Fibroblast of skin of abdomen (primary cell): ENCODE measurements around the gene ASPDH.

Source experiments
- DNase-seq: peaks from one replicate; pipeline ENCODE4 v3.0.0-alpha.2; 2013

Gene ASPDH

GRCh38 chr19:50494186-50495019, 19.3 kb downstream of the ASPDH start:
- no peak for DNase-seq

GRCh38 chr19:50493171-50493570, 20.5 kb downstream of the ASPDH start:
- DNase-seq = no peak

DNA sequence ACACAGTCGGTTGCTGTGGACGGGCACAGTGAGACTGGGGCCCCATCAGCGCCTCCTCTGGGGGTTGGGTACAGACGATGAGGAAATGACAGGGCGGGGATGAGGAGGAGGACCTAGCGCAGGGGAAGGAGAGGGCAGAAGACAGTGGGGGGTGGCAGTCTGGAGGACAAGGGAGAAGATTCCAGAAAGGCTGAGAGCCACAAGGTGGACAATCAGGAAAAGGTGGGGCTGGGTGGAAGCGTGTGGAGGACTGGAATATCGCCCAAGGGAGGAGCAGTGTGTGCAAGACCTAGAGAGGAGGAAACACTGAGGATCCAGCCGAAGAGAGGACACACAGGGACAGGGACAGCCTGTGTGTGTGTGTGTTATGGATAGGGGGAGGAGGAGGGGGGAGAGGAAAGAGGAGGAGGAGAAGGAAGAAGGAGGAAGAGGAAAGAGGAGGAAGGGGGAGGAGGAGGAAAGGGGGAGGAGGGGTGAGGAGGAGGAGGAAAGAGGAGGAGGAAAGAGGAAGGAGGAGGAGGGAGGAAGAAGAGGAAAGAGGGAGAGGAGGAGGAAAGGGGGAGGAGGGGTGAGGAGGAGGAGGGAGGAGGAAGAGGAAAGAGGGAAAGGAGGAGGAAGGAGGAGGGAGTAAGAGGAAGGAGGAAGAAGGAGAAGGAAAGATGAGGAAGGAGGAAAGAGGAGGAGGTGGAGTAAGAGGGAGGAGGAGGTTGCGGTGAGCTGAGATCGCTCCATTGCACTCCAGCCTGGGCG, 21.2 kb downstream of the ASPDH start:
- DNase-seq = no peak

DNA sequence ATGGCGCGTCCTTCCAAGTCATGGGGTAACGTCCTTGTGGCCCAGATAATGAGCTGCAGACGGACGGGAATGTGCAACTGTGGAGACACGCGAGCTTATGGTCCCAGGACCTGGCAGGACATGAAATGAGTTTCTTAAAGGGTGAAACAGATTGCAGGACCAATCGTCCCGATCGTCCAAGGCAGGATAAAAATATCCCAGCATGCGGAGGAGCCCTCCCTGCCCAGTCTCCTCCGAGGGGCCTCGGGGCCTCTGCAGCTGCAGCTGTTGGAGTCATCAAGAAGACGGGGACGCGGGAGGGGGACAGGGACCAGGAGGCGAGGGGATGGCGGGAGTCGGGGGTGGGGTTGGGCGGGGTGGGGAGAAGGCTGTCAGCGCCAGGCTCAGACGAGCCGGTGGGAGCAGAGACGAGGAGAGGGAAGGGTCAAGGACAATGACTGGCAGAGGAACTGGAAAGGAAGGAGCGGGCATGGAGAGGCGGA, 22.7 kb downstream of the ASPDH start:
- no peak for DNase-seq

GRCh38 chr19:50490411-50490811, 23.3 kb downstream of the ASPDH start:
- no peak for DNase-seq

DNA sequence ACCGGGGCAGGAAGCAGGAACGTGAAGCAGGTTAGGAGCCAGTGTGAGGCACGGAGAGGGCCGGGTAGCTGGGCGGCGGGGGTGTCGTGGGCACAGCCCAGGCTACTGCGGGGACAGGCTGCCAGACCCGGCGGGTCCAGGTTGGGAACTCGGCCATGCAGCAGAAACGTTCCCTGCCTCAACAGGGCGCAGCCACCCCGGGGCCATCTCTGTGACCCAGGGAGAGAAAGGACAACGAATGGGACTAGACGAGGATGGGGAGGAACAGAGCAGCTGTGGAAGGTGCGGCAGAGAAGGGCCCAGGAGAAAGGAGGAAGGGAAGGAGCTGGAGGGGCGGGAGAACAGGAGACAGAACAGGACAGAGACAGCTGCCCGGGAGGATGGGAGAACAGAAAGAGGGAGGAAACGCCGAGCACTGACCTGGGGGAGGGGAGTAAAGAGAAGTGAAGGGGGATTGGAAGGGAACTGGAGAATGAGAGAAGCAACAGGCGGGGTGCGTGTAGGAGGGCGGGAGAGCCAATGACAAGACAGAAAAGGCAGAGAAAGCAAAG, 24.2 kb downstream of the ASPDH start:
- no peak for DNase-seq

GRCh38 chr19:50488389-50489194, 25.1 kb downstream of the ASPDH start:
- no peak for DNase-seq

- DNase-seq = no peak
These were observed 26.7 kb downstream of the ASPDH start for GRCh38 chr19:50486823-50487515.

DNA sequence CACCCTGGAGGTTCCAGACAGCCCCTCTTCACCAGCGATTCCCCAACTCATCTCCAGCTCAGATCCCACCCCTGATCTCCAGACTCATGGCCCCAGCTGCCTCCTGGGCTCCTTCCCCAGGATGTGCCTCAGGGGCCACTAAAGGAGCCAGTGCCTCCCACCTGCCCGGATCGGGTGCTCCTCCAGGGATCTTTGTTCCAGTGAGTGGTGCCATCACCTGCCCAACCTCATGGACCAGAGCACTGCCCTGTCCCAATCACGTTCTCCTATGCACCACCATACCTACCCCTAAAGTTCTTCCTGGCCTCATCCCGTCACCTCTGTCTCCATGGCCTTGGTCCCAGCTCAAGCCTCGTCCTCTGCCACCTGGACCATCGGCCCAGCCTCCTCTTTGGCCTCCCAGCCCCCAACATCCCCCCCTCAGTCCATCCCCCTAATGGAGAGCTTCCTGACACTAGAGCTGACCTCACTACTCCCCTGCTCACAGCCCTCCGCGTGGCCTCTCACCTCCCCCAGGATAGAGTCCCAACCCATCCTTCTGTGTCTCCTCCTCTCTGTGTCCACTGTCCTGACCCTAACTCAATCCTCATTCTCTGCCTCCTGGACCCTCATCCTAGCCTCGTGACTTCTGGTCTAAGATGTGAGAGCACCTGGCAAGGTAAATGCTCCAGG, 28.3 kb downstream of the ASPDH start:
- DNase-seq = no peak

GRCh38 chr19:50482916-50483315, 30.8 kb downstream of the ASPDH start:
- DNase-seq = no peak

DNA sequence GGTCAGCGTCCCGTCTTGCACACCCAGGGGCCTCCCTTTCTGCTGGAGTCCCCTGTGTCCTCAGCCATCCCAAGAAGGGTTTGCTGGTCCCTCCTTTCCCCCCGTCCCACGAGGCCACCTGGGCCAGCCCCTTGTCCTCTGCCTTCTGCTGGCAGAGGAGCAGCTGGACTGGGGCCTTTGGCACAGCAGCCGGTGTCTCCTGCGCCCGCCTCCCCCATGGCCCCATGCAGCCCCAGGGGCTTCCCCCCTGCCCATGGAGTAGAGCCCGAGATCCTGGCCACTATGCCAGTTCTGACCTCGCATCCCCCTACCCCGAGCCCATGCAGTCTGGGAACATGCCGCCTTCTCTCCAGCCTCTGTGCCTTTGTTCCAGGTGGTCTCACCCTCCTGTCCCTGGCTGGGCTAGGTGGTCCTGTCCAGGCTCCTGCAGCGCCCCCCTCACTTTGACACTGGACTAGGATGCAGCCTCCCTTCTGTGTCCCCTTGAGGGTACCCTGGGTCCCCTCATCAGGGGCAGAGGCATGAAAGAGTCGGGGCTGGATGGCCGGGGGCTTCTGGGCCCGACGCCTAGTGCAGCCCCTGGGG, 31.4 kb downstream of the ASPDH start:
- DNase-seq = no peak

DNA sequence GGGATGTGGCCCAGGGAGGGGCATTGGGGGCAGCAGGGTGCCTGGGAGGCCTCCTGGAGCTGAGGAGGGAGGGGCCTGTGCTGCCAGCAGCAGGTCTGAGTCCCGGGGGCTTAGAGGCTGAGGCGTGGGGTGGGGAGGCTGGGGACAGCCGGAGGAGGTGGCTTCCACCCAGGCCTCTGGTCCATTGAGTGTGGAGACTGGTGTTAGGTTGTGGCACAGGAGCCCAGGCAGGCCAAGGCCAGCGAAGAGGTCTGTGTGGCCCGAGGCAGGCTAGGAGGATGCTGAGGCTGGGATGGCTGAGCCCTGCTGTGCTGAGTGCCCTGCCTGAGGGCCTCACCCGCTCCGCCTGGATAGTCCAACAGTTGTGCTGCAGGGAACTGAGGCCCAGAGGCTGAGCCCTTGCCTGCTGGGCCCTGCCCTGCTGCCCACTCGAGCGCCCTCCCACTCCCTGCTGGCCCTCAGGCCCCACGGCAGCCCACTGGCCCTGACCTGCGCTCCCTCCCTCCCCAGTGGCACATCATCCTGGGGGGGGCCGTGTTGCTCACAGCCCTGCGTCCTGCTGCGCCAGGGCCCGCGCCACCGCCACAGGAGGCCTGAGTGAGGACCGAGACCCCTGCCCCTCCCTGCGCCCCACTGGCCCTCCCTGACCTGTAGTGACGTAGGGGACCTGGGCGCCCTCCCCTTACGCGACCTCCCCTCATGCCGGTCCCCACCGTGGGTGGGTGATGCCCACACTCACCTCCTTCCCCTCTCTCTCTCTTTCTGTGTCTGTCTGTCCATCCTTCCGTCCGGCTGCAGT, 32.2 kb downstream of the ASPDH start:
- DNase-seq = no peak

GRCh38 chr19:50480281-50481111, 33.2 kb downstream of the ASPDH start:
- no peak for DNase-seq

DNA sequence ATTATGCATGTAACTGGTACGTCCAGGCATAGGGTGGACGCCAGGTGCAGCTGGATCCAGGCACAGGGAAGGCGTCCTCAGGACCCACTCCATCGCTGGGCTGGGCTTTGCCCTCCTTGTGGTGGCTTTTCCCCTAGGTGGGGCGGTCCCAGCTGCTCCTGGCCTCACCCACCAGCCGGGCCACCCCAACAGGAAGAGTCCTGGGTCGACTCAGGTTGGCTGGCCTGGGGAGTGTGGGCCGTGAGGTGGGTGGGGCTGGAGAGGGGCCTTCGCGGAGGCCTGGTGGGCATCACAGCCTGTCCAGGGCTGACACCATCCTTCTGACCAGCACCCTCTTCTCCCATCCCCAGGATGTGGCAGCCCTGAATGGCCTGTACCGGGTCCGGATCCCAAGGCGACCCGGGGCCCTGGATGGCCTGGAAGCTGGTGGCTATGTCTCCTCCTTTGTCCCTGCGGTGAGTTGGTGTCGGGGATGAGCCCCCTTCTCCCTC, 33.9 kb downstream of the ASPDH start:
- no peak for DNase-seq

GRCh38 chr19:50478901-50479715, 34.6 kb downstream of the ASPDH start:
- DNase-seq = peak; percentile 14

GRCh38 chr19:50477751-50478515, 35.8 kb downstream of the ASPDH start:
- DNase-seq = no peak

GRCh38 chr19:50476907-50477238, 36.8 kb downstream of the ASPDH start:
- DNase-seq = no peak
